H9 (cell line): ENCODE data around the gene INSR. TPM values are rescaled to one million over a fixed set of nuclear protein-coding genes. Genes with fewer than 3 reads are reported as not detected.

Experiments used
- DNase-seq: peaks from one replicate; pipeline ENCODE4 v3.0.0-alpha.2; 2017
- H2AFZ ChIP-seq: one replicate; pipeline ENCODE4 v1.6.1; 2013; ENCODE audit warnings: mild to moderate bottlenecking, low read length, control low read depth, moderate library complexity
- H2AK5ac ChIP-seq: 2 replicates; pipeline ENCODE4 v1.6.1; 2013; ENCODE audit warnings: low read length, control low read depth, mixed read lengths; ENCODE audit not compliant: insufficient read length
- H2BK120ac ChIP-seq: one replicate; pipeline ENCODE4 v1.6.1; 2013; ENCODE audit warnings: low read depth, mild to moderate bottlenecking, low read length, control low read depth, inconsistent platforms; ENCODE audit not compliant: poor library complexity, severe bottlenecking
- H2BK12ac ChIP-seq: 2 replicates; pipeline ENCODE4 v1.6.1; 2013; ENCODE audit warnings: low read length, control low read depth, mixed read lengths, low read depth; ENCODE audit not compliant: insufficient read length
- H2BK15ac ChIP-seq: 2 replicates; pipeline ENCODE4 v1.6.1; 2013; ENCODE audit warnings: low read depth, low read length, control low read depth
- H2BK20ac ChIP-seq: one replicate; pipeline ENCODE4 v1.6.1; 2013; ENCODE audit warnings: low read depth, mild to moderate bottlenecking, low read length, control low read depth, inconsistent platforms; ENCODE audit not compliant: poor library complexity, severe bottlenecking
- H2BK5ac ChIP-seq: 2 replicates; pipeline ENCODE4 v1.6.1; 2013; ENCODE audit warnings: low read length, control low read depth, mixed read lengths; ENCODE audit not compliant: insufficient read length
- H3K14ac ChIP-seq: 2 replicates; pipeline ENCODE4 v1.6.1; 2013; ENCODE audit warnings: low read length, control low read depth; ENCODE audit not compliant: insufficient read depth
- H3K18ac ChIP-seq: 2 replicates; pipeline ENCODE4 v1.6.1; 2013; ENCODE audit warnings: low read depth, mild to moderate bottlenecking, mixed read lengths, low read length, control low read depth; ENCODE audit not compliant: insufficient read length
- H3K23ac ChIP-seq: 2 replicates; pipeline ENCODE4 v1.6.1; 2013; ENCODE audit warnings: low read length, control low read depth, mixed read lengths, low read depth; ENCODE audit not compliant: insufficient read length
- H3K23me2 ChIP-seq: 2 replicates; pipeline ENCODE4 v1.6.1; 2013; ENCODE audit warnings: low read depth, mild to moderate bottlenecking, mixed read lengths, low read length, control low read depth; ENCODE audit not compliant: insufficient read length, poor library complexity, severe bottlenecking
- H3K27ac ChIP-seq: 2 replicates; pipeline ENCODE4 v1.5.1; 2013; ENCODE audit warnings: low read length, control low read depth, mixed read lengths, low read depth; ENCODE audit not compliant: insufficient read length
- H3K27me3 ChIP-seq: 2 replicates; pipeline ENCODE4 v1.6.1; 2013; ENCODE audit warnings: low read length, control low read depth, inconsistent platforms; ENCODE audit not compliant: insufficient read depth
- H3K4ac ChIP-seq: 2 replicates; pipeline ENCODE4 v1.6.1; 2013; ENCODE audit warnings: low read depth, mild to moderate bottlenecking, control low read depth, inconsistent platforms, low read length, moderate library complexity
- H3K4me1 ChIP-seq: 2 replicates; pipeline ENCODE4 v1.6.1; 2013; ENCODE audit warnings: low read length, control low read depth, inconsistent platforms; ENCODE audit not compliant: insufficient read depth
- H3K4me2 ChIP-seq: 2 replicates; pipeline ENCODE4 v1.6.1; 2013; ENCODE audit warnings: low read length, control low read depth, mixed read lengths; ENCODE audit not compliant: insufficient read length, insufficient read depth
- H3K56ac ChIP-seq: 2 replicates; pipeline ENCODE4 v1.6.1; 2013; ENCODE audit warnings: low read depth, mild to moderate bottlenecking, mixed read lengths, low read length, control low read depth; ENCODE audit not compliant: insufficient read length
- H3K79me1 ChIP-seq: 2 replicates; pipeline ENCODE4 v1.6.1; 2013; ENCODE audit warnings: low read depth, mild to moderate bottlenecking, moderate library complexity, low read length, control low read depth, inconsistent platforms; ENCODE audit not compliant: insufficient read depth, poor library complexity, severe bottlenecking
- H3K79me2 ChIP-seq: 2 replicates; pipeline ENCODE4 v1.6.1; 2013; ENCODE audit warnings: low read length, control low read depth, inconsistent platforms; ENCODE audit not compliant: insufficient read depth
- H3K9ac ChIP-seq: 2 replicates; pipeline ENCODE4 v1.6.1; 2013; ENCODE audit warnings: low read length, control low read depth, mixed read lengths; ENCODE audit not compliant: insufficient read length; ENCODE audit errors: extremely low read depth
- H3K9me3 ChIP-seq: one replicate; pipeline ENCODE4 v1.6.1; 2013; ENCODE audit warnings: low read depth, low read length, inconsistent platforms; ENCODE audit not compliant: control insufficient read depth
- H3T11ph ChIP-seq: one replicate; pipeline ENCODE4 v1.6.1; 2013; ENCODE audit warnings: mild to moderate bottlenecking, low read length, control low read depth, inconsistent platforms
- H4K20me1 ChIP-seq: one replicate; pipeline ENCODE4 v1.6.1; 2013; ENCODE audit not compliant: control insufficient read depth, insufficient read length, insufficient read depth
- H4K5ac ChIP-seq: 2 replicates; pipeline ENCODE4 v1.6.1; 2013; ENCODE audit warnings: low read depth, mild to moderate bottlenecking, mixed read lengths, low read length, control low read depth; ENCODE audit not compliant: insufficient read length
- H4K8ac ChIP-seq: replicated peaks from 2 replicates; pipeline ENCODE4 v1.6.1; 2013; ENCODE audit warnings: low read length, control low read depth, mixed read lengths, low read depth; ENCODE audit not compliant: insufficient read length
- H4K91ac ChIP-seq: 2 replicates; pipeline ENCODE4 v1.6.1; 2013; ENCODE audit warnings: low read depth, mild to moderate bottlenecking, moderate library complexity, mixed read lengths, low read length, control low read depth; ENCODE audit not compliant: insufficient read length
- H3K27ac Mint-ChIP-seq, 3 experiments: 2 replicates in 2 of 3; 3 replicates in 1 of 3; pipeline ENCODE4 v1.8.0; 2020 to 2021; ENCODE audit warnings: mixed read lengths in 3 of 3, mild to moderate bottlenecking in 1 of 3, moderate library complexity in 1 of 3
- H3K27me3 Mint-ChIP-seq: 2 replicates; pipeline ENCODE4 v1.8.0; 2021; ENCODE audit warnings: low read depth, mild to moderate bottlenecking, moderate library complexity, mixed read lengths
- H3K36me3 Mint-ChIP-seq, 3 experiments: 2 replicates in 2 of 3; 3 replicates in 1 of 3; pipeline ENCODE4 v1.8.0; 2020 to 2021; ENCODE audit warnings: low read depth in 3 of 3, mixed read lengths in 3 of 3; ENCODE audit not compliant: insufficient read depth in 1 of 3
- H3K4me1 Mint-ChIP-seq, 2 experiments: 2 replicates each; pipeline ENCODE4 v1.8.0; 2020; ENCODE audit warnings: mixed read lengths in 2 of 2
- H3K4me3 Mint-ChIP-seq, 2 experiments: 2 replicates in 1 of 2; 3 replicates in 1 of 2; pipeline ENCODE4 v1.8.0; 2020 to 2021; ENCODE audit warnings: mild to moderate bottlenecking in 2 of 2, mixed read lengths in 2 of 2, moderate library complexity in 1 of 2
- H3K9me3 Mint-ChIP-seq, 2 experiments: 2 replicates in 1 of 2; 3 replicates in 1 of 2; pipeline ENCODE4 v1.8.0; 2020; ENCODE audit warnings: mild to moderate bottlenecking in 2 of 2, mixed read lengths in 2 of 2, moderate library complexity in 1 of 2
- WGBS: extraction: QIAGEN DNeasy Blood & Tissue Kit; methylation state at CpG from one replicate; pipeline ENCODE4 v1.1.7; 2013; ENCODE audit warnings: missing lambda C conversion rate, low lambda C conversion rate, mixed read lengths; ENCODE audit not compliant: insufficient read length; ENCODE audit errors: extremely low coverage; 5-methylcytosine and 5-hydroxymethylcytosine counted together
- total RNA-seq: library from RNA; stranded (reverse); gene quantifications from 2 replicates; pipeline ENCODE4 v1.2.1, GENCODE V29; 2021
- TF ChIP-seq, protein P1 (sequence below): fragments of 200-600 bp; sonication (generic); conservative IDR thresholded peaks from 3 replicates; pipeline ENCODE4 v1.8.0; 2021; ENCODE audit warnings: antibody characterized with exemption, mild to moderate bottlenecking

The INSR gene
- total RNA-seq, 1 experiment from 2014 or later, result 39.8 TPM

DNA sequence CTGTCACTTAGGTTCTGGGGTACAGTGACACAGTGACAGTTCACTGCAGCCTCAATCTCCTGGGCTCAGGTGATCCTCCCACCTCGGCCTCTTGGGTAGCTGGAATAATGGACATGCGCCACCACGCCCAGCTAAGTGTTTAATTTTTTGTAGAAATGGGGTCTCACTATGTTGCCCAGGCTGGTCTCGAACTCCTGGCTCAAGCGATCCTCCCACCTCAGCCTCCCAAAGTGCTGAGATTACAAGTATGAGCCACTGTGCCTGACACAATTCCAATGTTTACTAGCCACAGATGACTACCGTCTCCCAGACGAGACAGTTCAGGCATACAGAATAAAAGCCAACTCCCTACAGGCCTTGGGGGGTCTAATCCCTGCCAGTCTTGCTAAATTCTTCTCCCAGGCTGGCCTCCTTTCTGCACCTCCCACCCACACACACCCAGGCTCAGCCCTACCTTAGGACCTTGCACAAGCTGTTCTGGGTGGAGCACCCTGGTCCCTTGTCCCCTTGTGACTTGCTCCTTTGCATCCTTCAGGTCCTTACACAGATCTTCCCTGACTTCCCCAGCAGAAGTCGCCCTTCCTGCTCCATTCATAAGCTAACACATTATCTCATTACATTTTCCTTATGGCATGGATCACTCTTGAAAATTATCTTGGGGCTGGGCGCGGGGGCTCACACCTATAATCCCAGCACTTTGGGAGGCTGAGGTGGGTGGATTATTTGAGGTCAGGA is 106.4 kb downstream of the INSR start:
- no peaks in the 10 kb centered on the region for H4K20me1 ChIP-seq
- H3K4me1 ChIP-seq, result no peaks in the 10 kb centered on the region; the same call in 1 of the 2 replicates
- H3K27ac ChIP-seq, result no peak overlapping the region
- no peak overlapping the region for H2AFZ ChIP-seq
- H3K9ac ChIP-seq, result no peak overlapping the region
- H2BK5ac ChIP-seq, result no peak overlapping the region
- no peak overlapping the region for H3T11ph ChIP-seq
- no peaks in the 10 kb centered on the region for H3K79me1 ChIP-seq
- no peak overlapping the region for H3K4me2 ChIP-seq
- H2BK15ac ChIP-seq, result no peak overlapping the region
- no peak overlapping the region for H3K4ac ChIP-seq
- no peaks in the 10 kb centered on the region for H3K79me2 ChIP-seq
- no peaks in the 10 kb centered on the region for H3K9me3 ChIP-seq
- TF ChIP-seq, protein P1, sequence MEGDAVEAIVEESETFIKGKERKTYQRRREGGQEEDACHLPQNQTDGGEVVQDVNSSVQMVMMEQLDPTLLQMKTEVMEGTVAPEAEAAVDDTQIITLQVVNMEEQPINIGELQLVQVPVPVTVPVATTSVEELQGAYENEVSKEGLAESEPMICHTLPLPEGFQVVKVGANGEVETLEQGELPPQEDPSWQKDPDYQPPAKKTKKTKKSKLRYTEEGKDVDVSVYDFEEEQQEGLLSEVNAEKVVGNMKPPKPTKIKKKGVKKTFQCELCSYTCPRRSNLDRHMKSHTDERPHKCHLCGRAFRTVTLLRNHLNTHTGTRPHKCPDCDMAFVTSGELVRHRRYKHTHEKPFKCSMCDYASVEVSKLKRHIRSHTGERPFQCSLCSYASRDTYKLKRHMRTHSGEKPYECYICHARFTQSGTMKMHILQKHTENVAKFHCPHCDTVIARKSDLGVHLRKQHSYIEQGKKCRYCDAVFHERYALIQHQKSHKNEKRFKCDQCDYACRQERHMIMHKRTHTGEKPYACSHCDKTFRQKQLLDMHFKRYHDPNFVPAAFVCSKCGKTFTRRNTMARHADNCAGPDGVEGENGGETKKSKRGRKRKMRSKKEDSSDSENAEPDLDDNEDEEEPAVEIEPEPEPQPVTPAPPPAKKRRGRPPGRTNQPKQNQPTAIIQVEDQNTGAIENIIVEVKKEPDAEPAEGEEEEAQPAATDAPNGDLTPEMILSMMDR, result no peak
- no peak overlapping the region for H3K23ac ChIP-seq
- no peaks in the 10 kb centered on the region for H3K27me3 ChIP-seq
- H3K14ac ChIP-seq, result no peak overlapping the region
- Mint-ChIP-seq H3K27ac (no peak overlapping the region; a peak in 1 of 7 replicates), H3K27me3 (no peaks in the 10 kb centered on the region), H3K4me3 (no peak overlapping the region), H3K36me3 (peaks cover 4 to 13% (median 9%) of the 10 kb centered on the region in 3 experiments; a peak in 6 of 7 replicates), H3K9me3 (no peaks in the 10 kb centered on the region), H3K4me1 (peaks cover 0 to 3% of the 10 kb centered on the region in 2 experiments; a peak in 2 of 4 replicates)
- no CpG with 5 or more reads among the region's 10 CpGs for WGBS
- no peak overlapping the region for H4K5ac ChIP-seq
- H3K56ac ChIP-seq, result no peak overlapping the region
- no peak overlapping the region for H2BK12ac ChIP-seq
- no peak overlapping the region for H2BK120ac ChIP-seq
- no peak overlapping the region for H4K91ac ChIP-seq
- no peak overlapping the region for H2AK5ac ChIP-seq
- no peak overlapping the region for H4K8ac ChIP-seq
- H2BK20ac ChIP-seq, result no peak overlapping the region
- no peak overlapping the region for H3K18ac ChIP-seq
- no peak for DNase-seq
- no peaks in the 10 kb centered on the region for H3K23me2 ChIP-seq
